H9 (cell line): ENCODE data around the gene DCDC2. TPM values are rescaled to one million over a fixed set of nuclear protein-coding genes. Genes with fewer than 3 reads are reported as not detected.

Experiments used
- DNase-seq: peaks from one replicate; pipeline ENCODE4 v3.0.0-alpha.2; 2017
- H2AFZ ChIP-seq: one replicate; pipeline ENCODE4 v1.6.1; 2013; ENCODE audit warnings: mild to moderate bottlenecking, low read length, control low read depth, moderate library complexity
- H2AK5ac ChIP-seq: 2 replicates; pipeline ENCODE4 v1.6.1; 2013; ENCODE audit warnings: low read length, control low read depth, mixed read lengths; ENCODE audit not compliant: insufficient read length
- H2BK120ac ChIP-seq: one replicate; pipeline ENCODE4 v1.6.1; 2013; ENCODE audit warnings: low read depth, mild to moderate bottlenecking, low read length, control low read depth, inconsistent platforms; ENCODE audit not compliant: poor library complexity, severe bottlenecking
- H2BK12ac ChIP-seq: 2 replicates; pipeline ENCODE4 v1.6.1; 2013; ENCODE audit warnings: low read length, control low read depth, mixed read lengths, low read depth; ENCODE audit not compliant: insufficient read length
- H2BK15ac ChIP-seq: 2 replicates; pipeline ENCODE4 v1.6.1; 2013; ENCODE audit warnings: low read depth, low read length, control low read depth
- H2BK20ac ChIP-seq: one replicate; pipeline ENCODE4 v1.6.1; 2013; ENCODE audit warnings: low read depth, mild to moderate bottlenecking, low read length, control low read depth, inconsistent platforms; ENCODE audit not compliant: poor library complexity, severe bottlenecking
- H2BK5ac ChIP-seq: 2 replicates; pipeline ENCODE4 v1.6.1; 2013; ENCODE audit warnings: low read length, control low read depth, mixed read lengths; ENCODE audit not compliant: insufficient read length
- H3K14ac ChIP-seq: 2 replicates; pipeline ENCODE4 v1.6.1; 2013; ENCODE audit warnings: low read length, control low read depth; ENCODE audit not compliant: insufficient read depth
- H3K18ac ChIP-seq: 2 replicates; pipeline ENCODE4 v1.6.1; 2013; ENCODE audit warnings: low read depth, mild to moderate bottlenecking, mixed read lengths, low read length, control low read depth; ENCODE audit not compliant: insufficient read length
- H3K23ac ChIP-seq: 2 replicates; pipeline ENCODE4 v1.6.1; 2013; ENCODE audit warnings: low read length, control low read depth, mixed read lengths, low read depth; ENCODE audit not compliant: insufficient read length
- H3K23me2 ChIP-seq: 2 replicates; pipeline ENCODE4 v1.6.1; 2013; ENCODE audit warnings: low read depth, mild to moderate bottlenecking, mixed read lengths, low read length, control low read depth; ENCODE audit not compliant: insufficient read length, poor library complexity, severe bottlenecking
- H3K27ac ChIP-seq: 2 replicates; pipeline ENCODE4 v1.5.1; 2013; ENCODE audit warnings: low read length, control low read depth, mixed read lengths, low read depth; ENCODE audit not compliant: insufficient read length
- H3K27me3 ChIP-seq: 2 replicates; pipeline ENCODE4 v1.6.1; 2013; ENCODE audit warnings: low read length, control low read depth, inconsistent platforms; ENCODE audit not compliant: insufficient read depth
- H3K4ac ChIP-seq: 2 replicates; pipeline ENCODE4 v1.6.1; 2013; ENCODE audit warnings: low read depth, mild to moderate bottlenecking, control low read depth, inconsistent platforms, low read length, moderate library complexity
- H3K4me1 ChIP-seq: 2 replicates; pipeline ENCODE4 v1.6.1; 2013; ENCODE audit warnings: low read length, control low read depth, inconsistent platforms; ENCODE audit not compliant: insufficient read depth
- H3K4me2 ChIP-seq: 2 replicates; pipeline ENCODE4 v1.6.1; 2013; ENCODE audit warnings: low read length, control low read depth, mixed read lengths; ENCODE audit not compliant: insufficient read length, insufficient read depth
- H3K56ac ChIP-seq: 2 replicates; pipeline ENCODE4 v1.6.1; 2013; ENCODE audit warnings: low read depth, mild to moderate bottlenecking, mixed read lengths, low read length, control low read depth; ENCODE audit not compliant: insufficient read length
- H3K79me1 ChIP-seq: 2 replicates; pipeline ENCODE4 v1.6.1; 2013; ENCODE audit warnings: low read depth, mild to moderate bottlenecking, moderate library complexity, low read length, control low read depth, inconsistent platforms; ENCODE audit not compliant: insufficient read depth, poor library complexity, severe bottlenecking
- H3K79me2 ChIP-seq: 2 replicates; pipeline ENCODE4 v1.6.1; 2013; ENCODE audit warnings: low read length, control low read depth, inconsistent platforms; ENCODE audit not compliant: insufficient read depth
- H3K9ac ChIP-seq: 2 replicates; pipeline ENCODE4 v1.6.1; 2013; ENCODE audit warnings: low read length, control low read depth, mixed read lengths; ENCODE audit not compliant: insufficient read length; ENCODE audit errors: extremely low read depth
- H3K9me3 ChIP-seq: one replicate; pipeline ENCODE4 v1.6.1; 2013; ENCODE audit warnings: low read depth, low read length, inconsistent platforms; ENCODE audit not compliant: control insufficient read depth
- H3T11ph ChIP-seq: one replicate; pipeline ENCODE4 v1.6.1; 2013; ENCODE audit warnings: mild to moderate bottlenecking, low read length, control low read depth, inconsistent platforms
- H4K20me1 ChIP-seq: one replicate; pipeline ENCODE4 v1.6.1; 2013; ENCODE audit not compliant: control insufficient read depth, insufficient read length, insufficient read depth
- H4K5ac ChIP-seq: 2 replicates; pipeline ENCODE4 v1.6.1; 2013; ENCODE audit warnings: low read depth, mild to moderate bottlenecking, mixed read lengths, low read length, control low read depth; ENCODE audit not compliant: insufficient read length
- H4K8ac ChIP-seq: replicated peaks from 2 replicates; pipeline ENCODE4 v1.6.1; 2013; ENCODE audit warnings: low read length, control low read depth, mixed read lengths, low read depth; ENCODE audit not compliant: insufficient read length
- H4K91ac ChIP-seq: 2 replicates; pipeline ENCODE4 v1.6.1; 2013; ENCODE audit warnings: low read depth, mild to moderate bottlenecking, moderate library complexity, mixed read lengths, low read length, control low read depth; ENCODE audit not compliant: insufficient read length
- H3K27ac Mint-ChIP-seq, 3 experiments: 2 replicates in 2 of 3; 3 replicates in 1 of 3; pipeline ENCODE4 v1.8.0; 2020 to 2021; ENCODE audit warnings: mixed read lengths in 3 of 3, mild to moderate bottlenecking in 1 of 3, moderate library complexity in 1 of 3
- H3K27me3 Mint-ChIP-seq: 2 replicates; pipeline ENCODE4 v1.8.0; 2021; ENCODE audit warnings: low read depth, mild to moderate bottlenecking, moderate library complexity, mixed read lengths
- H3K36me3 Mint-ChIP-seq, 3 experiments: 2 replicates in 2 of 3; 3 replicates in 1 of 3; pipeline ENCODE4 v1.8.0; 2020 to 2021; ENCODE audit warnings: low read depth in 3 of 3, mixed read lengths in 3 of 3; ENCODE audit not compliant: insufficient read depth in 1 of 3
- H3K4me1 Mint-ChIP-seq, 2 experiments: 2 replicates each; pipeline ENCODE4 v1.8.0; 2020; ENCODE audit warnings: mixed read lengths in 2 of 2
- H3K4me3 Mint-ChIP-seq, 2 experiments: 2 replicates in 1 of 2; 3 replicates in 1 of 2; pipeline ENCODE4 v1.8.0; 2020 to 2021; ENCODE audit warnings: mild to moderate bottlenecking in 2 of 2, mixed read lengths in 2 of 2, moderate library complexity in 1 of 2
- H3K9me3 Mint-ChIP-seq, 2 experiments: 2 replicates in 1 of 2; 3 replicates in 1 of 2; pipeline ENCODE4 v1.8.0; 2020; ENCODE audit warnings: mild to moderate bottlenecking in 2 of 2, mixed read lengths in 2 of 2, moderate library complexity in 1 of 2
- CTCF ChIP-seq: fragments of 200-600 bp; sonication (generic); conservative IDR thresholded peaks from 3 replicates; pipeline ENCODE4 v1.8.0; 2021; ENCODE audit warnings: antibody characterized with exemption, mild to moderate bottlenecking
- WGBS: extraction: QIAGEN DNeasy Blood & Tissue Kit; methylation state at CpG from one replicate; pipeline ENCODE4 v1.1.7; 2013; ENCODE audit warnings: missing lambda C conversion rate, low lambda C conversion rate, mixed read lengths; ENCODE audit not compliant: insufficient read length; ENCODE audit errors: extremely low coverage; 5-methylcytosine and 5-hydroxymethylcytosine counted together
- total RNA-seq: library from RNA; stranded (reverse); gene quantifications from 2 replicates; pipeline ENCODE4 v1.2.1, GENCODE V29; 2021

Gene DCDC2
- total RNA-seq, 1 experiment from 2014 or later: 0.59 TPM

GRCh38 chr6:24214984-24215383 lies 142.9 kb downstream of the DCDC2 start:
- H3K27ac ChIP-seq: no peak overlapping the region
- DNase-seq: no peak
- no peaks in the 10 kb centered on the region for H3K9me3 Mint-ChIP-seq

More at GRCh38 chr6:24214984-24215383, 142.9 kb downstream of the DCDC2 start:
- Histone ChIP-seq H3K4ac (no peak overlapping the region), H3K18ac (no peak overlapping the region), H2BK20ac (no peak overlapping the region), H4K91ac (no peak overlapping the region), H4K8ac (no peak overlapping the region), H3K79me1 (no peaks in the 10 kb centered on the region), H4K5ac (no peak overlapping the region), H3K9ac (no peak overlapping the region), H3K23me2 (no peaks in the 10 kb centered on the region), H2BK5ac (no peak overlapping the region), H2BK12ac (no peak overlapping the region), H3K56ac (no peak overlapping the region), H3T11ph (no peak overlapping the region), H2AFZ (no peak overlapping the region), H3K14ac (no peak overlapping the region), H2BK15ac (no peak overlapping the region), H3K4me1 (peaks cover 8% of the 10 kb centered on the region; the same call in 1 of the 2 replicates), H3K27me3 (no peaks in the 10 kb centered on the region), H4K20me1 (no peaks in the 10 kb centered on the region), H3K9me3 (no peaks in the 10 kb centered on the region), H3K23ac (no peak overlapping the region), H3K79me2 (no peaks in the 10 kb centered on the region), H2BK120ac (no peak overlapping the region), H2AK5ac (no peak overlapping the region), H3K4me2 (no peak overlapping the region)
- Mint-ChIP-seq H3K27me3 (no peaks in the 10 kb centered on the region; the same call in 1 of the 2 replicates), H3K27ac (no peak overlapping the region), H3K4me3 (no peak overlapping the region), H3K4me1 (peaks cover 6% of the 10 kb centered on the region in 2 experiments), H3K36me3 (no peaks in the 10 kb centered on the region)
- TF ChIP-seq CTCF: no peak
- no CpG with 5 or more reads among the region's 5 CpGs for WGBS
